ENCODE measurements around the gene DMGDH. TPM values are rescaled to one million over a fixed set of nuclear protein-coding genes. Genes with fewer than 3 reads are reported as not detected.

The DMGDH gene
- total and polyA plus RNA-seq, 2 donors (not counting 3 experiments of a cell fraction or from before 2014, with no cell fraction given) = 0.11 TPM; not detected in 1

DNA sequence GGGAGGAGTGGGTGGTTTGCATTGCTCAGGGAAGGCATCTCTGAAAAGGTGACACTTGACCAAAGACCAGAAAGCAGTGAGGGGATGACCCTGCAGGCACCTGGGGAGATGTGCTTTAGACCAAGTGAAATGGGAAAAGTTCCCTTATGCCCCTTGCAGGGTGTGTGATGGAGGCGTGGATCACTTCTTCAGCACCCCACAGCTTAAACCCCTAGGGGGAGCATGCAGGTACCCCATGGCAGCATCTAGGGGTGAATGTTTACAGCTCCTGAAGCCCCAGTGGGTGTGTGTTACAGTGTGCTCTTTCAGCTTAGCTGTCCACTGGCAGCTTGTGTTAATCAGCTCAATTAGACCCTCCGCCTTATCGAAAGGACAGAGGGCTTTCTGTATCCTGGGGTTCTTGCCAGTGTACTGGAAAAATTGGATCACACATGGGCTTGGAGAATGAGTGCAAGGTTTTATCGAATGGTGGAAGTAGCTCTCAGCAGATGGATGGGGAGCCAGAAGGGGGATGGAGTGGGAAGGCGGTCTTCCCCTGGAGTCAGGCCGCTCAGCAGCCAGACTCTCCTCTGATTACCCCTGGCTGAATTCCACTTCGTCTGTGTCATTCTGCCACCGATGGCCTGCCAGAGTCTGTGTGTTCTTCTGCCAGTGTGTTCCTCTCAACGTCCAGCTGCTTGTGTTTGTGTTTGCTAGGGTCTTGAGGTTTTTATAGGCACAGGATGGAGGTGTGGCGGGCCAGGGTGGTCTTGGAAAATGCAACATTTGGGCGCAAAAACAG, 6.4 kb upstream of the DMGDH start:
- intact Hi-C loops (cut with micrococcal nuclease) = no loop called here
- ChIA-PET POLR2A (no interaction called here), CTCF (interaction anchor here (1.2 to 3.3 kb wide), 3 partner anchors 12 to 57 kb away, joined by 3 to 10 read pairs (median 3); no protein-coding TSS in a partner anchor)
- Histone ChIP-seq H3K9me1 (replicated peaks; ENCODE audit: control insufficient read depth, extremely low read depth, insufficient read depth, low read length) (no peaks in the 10 kb centered on the region), H3K36me3 (ENCODE audit: control insufficient read depth in 2 of 2, extremely low read depth in 1 of 2, insufficient read depth in 2 of 2, low read length in 2 of 2) (no peaks in the 10 kb centered on the region), H3K4me1 (ENCODE audit: control insufficient read depth, extremely low read depth, insufficient read depth, low read length) (no peaks in the 10 kb centered on the region), H3K27me3 (ENCODE audit: control insufficient read depth in 2 of 2, insufficient read depth in 2 of 2, low read length in 2 of 2) (peaks cover 0 to 1% of the 10 kb centered on the region in 2 experiments), H3K4me3 (replicated peaks in 1 of 3; ENCODE audit: insufficient read depth in 1 of 3, low read depth in 1 of 3, low read length in 3 of 3) (no peak overlapping the region), H4K20me1 (replicated peaks; ENCODE audit: control insufficient read depth, extremely low read depth, insufficient read depth, low read length) (no peaks in the 10 kb centered on the region), H3K9ac (replicated peaks; ENCODE audit: extremely low read depth, insufficient read depth, low read length) (no peak overlapping the region), H2AFZ (ENCODE audit: low read depth, low read length) (no peak overlapping the region), H3K9me3 (replicated peaks; ENCODE audit: control insufficient read depth, insufficient read depth, low read length) (no peaks in the 10 kb centered on the region), H3K27ac (ENCODE audit: insufficient read depth, low read depth, low read length) (no peak overlapping the region), H3K4me2 (ENCODE audit: insufficient read depth, low read length) (no peak overlapping the region), H3K79me2 (ENCODE audit: control insufficient read depth, insufficient read depth, low read length) (no peaks in the 10 kb centered on the region)
- DNase-seq (ENCODE audit: low read depth, low spot score) = no peak
- dilution Hi-C loops (cut with MboI; ENCODE audit: extremely low pct_ligation_motif_present, low sequenced_read_pairs) = no loop called here
- no TSS peak for BruUV-seq (replicated peaks)
- TF ChIP-seq POLR2AphosphoS5 (IDR thresholded peaks at IDR 0.05; ENCODE audit: insufficient read depth, low read depth, low read length) = no peak
- no peak for TF ChIP-seq EZH2 (IDR thresholded peaks at IDR 0.05; ENCODE audit: borderline replicate concordance, low read depth, low read length, severe bottlenecking)
- TF ChIP-seq, protein P1, sequence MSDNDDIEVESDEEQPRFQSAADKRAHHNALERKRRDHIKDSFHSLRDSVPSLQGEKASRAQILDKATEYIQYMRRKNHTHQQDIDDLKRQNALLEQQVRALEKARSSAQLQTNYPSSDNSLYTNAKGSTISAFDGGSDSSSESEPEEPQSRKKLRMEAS (IDR thresholded peaks at IDR 0.05; ENCODE audit: insufficient read depth, insufficient read length) = no peak
- TF ChIP-seq POLR2A (IDR thresholded peaks at IDR 0.05; ENCODE audit: low read depth, low read length) = no peak
- no peak for TF ChIP-seq MYC (IDR thresholded peaks at IDR 0.05; ENCODE audit: low read depth, low read length)
- no peak for TF ChIP-seq JUN (IDR thresholded peaks at IDR 0.05; ENCODE audit: borderline replicate concordance, insufficient read depth, insufficient read length, low read depth)
- no peak for TF ChIP-seq CTCF (IDR thresholded peaks at IDR 0.05; ENCODE audit: extremely low read depth in 1 of 2, insufficient read depth in 1 of 2, low read depth in 1 of 2, low read length in 2 of 2)
- TF ChIP-seq FOS (IDR thresholded peaks at IDR 0.05; ENCODE audit: borderline replicate concordance, insufficient read depth, low read length) = no peak
- no peak for TF ChIP-seq GATA2 (IDR thresholded peaks at IDR 0.05; ENCODE audit: insufficient read depth, insufficient read length, low read depth, low read length)
- no peak for FAIRE-seq
